Heart left ventricle (tissue), 16 donors: ENCODE results near the gene CDK6. TPM values are rescaled to one million over a fixed set of nuclear protein-coding genes. Genes with fewer than 3 reads are reported as not detected.

Source experiments
- ATAC-seq, 4 donors: fragments of 200-7000 bp; cut with Tn5 transposase; one replicate each; pipeline ENCODE4 v1.9.1; 2020 to 2022; ENCODE audit warnings: moderate library complexity in 4 of 4, mild to moderate bottlenecking in 3 of 4, moderate number of reproducible peaks in 1 of 4
- DNase-seq, 5 donors: peaks; one replicate each; pipeline ENCODE4 v3.0.0-alpha.2; 2020
- H3K27ac ChIP-seq, 12 donors: fragments of 200-600 bp; sonication (generic) in 4 of 12; one replicate each; pipeline versions ENCODE4 v1.5.0 to v1.8.0; 2016 to 2022; ENCODE audit warnings: mild to moderate bottlenecking in 2 of 12
- H3K27me3 ChIP-seq, 9 donors: fragments of 200-600 bp; sonication (generic) in 2 of 9; one replicate each; pipeline versions ENCODE4 v1.5.1 to v1.8.0; 2016 to 2022; ENCODE audit warnings: mild to moderate bottlenecking in 3 of 9
- H3K36me3 ChIP-seq, 9 donors: fragments of 200-600 bp; sonication (generic) in 2 of 9; one replicate each; pipeline versions ENCODE4 v1.5.0 to v1.8.0; 2018 to 2022; ENCODE audit warnings: mild to moderate bottlenecking in 2 of 9
- H3K4me1 ChIP-seq, 12 donors: fragments of 200-600 bp; sonication (generic) in 4 of 12; one replicate each; pipeline versions ENCODE4 v1.5.0 to v1.8.0; 2016 to 2022; ENCODE audit warnings: mild to moderate bottlenecking in 3 of 12
- H3K4me3 ChIP-seq, 12 donors: fragments of 200-600 bp; sonication (generic) in 4 of 12; one replicate each; pipeline versions ENCODE4 v1.5.0 to v1.8.0; 2017 to 2022; ENCODE audit warnings: mild to moderate bottlenecking in 9 of 12, moderate library complexity in 4 of 12
- H3K9me3 ChIP-seq, 12 donors: fragments of 200-600 bp; sonication (generic) in 4 of 12; one replicate each; pipeline versions ENCODE4 v1.5.0 to v1.8.0; 2016 to 2022; ENCODE audit warnings: mild to moderate bottlenecking in 1 of 12
- POLR2A ChIP-seq, 2 donors: fragments of 450-650 bp; IDR thresholded peaks; one replicate each; pipeline ENCODE4 v1.6.1; 2017; ENCODE audit warnings: antibody characterized with exemption in 2 of 2, mild to moderate bottlenecking in 2 of 2, moderate library complexity in 2 of 2
- WGBS, 4 donors: extraction: QIAGEN DNeasy Blood & Tissue Kit in 2 of 4; methylation state at CpG; one replicate each; pipeline versions ENCODE4 v1.1.5 to v1.1.7; 2013 to 2018; 5-methylcytosine and 5-hydroxymethylcytosine counted together
- intact Hi-C, 10 donors: fragments of 100-400 bp; cut with DNase I; formaldehyde crosslinking; loops; one replicate each; pipeline versions ENCODE4 v1.11.1 to v1.14.2; 2022
- polyA plus RNA-seq, 2 donors: library from polyadenylated mRNA; stranded (reverse); fragments of 200-250 nt; gene quantifications; one replicate each; pipeline ENCODE4 v1.2.3, GENCODE V29; 2013
- total RNA-seq, 9 donors: library from RNA; depleted of rRNA in 2 of 9; stranded (reverse); fragments of >200 nt in 2 of 9; fragmentation: NEBNext Ultra II Directional in 3 of 9; extraction: Animal tissue kit (Norgen Biotek cat#: 25700) in 3 of 9; gene quantifications; one replicate each; pipeline versions ENCODE4 v1.1.0 to v1.2.4, GENCODE V29; 2016 to 2023
- TF ChIP-seq, protein P1 (sequence below), 12 donors: fragments of 200-600 bp; sonication (generic) in 4 of 12; IDR thresholded peaks; one replicate each; pipeline versions ENCODE4 v1.5.0 to v1.8.0; 2018 to 2022; ENCODE audit warnings: antibody characterized with exemption in 12 of 12, mild to moderate bottlenecking in 5 of 12
- donor health status: ischemic (EF 13 %, LVEDD 7.1; RV severe dilation, severe dysfunction).
- donor health status: healthy with polysubstance abuse.
- donor health status: DM: no; HTN: yes; CAD: no.
- donor health status: DM: no; HTN: no; CAD: no.
- donor health status: ischemic (EF 25% LVEDD 6.9; RV normal size, moderate dysfunction).
- donor health status: ischemic (EF 25% LVEDD 5.7; RV mildly dilated, moderate dysfunction).
- donor health status: healthy.
- donor health status: DM: yes; HTN: yes; CAD: no.
- donor health status: ischemic (EF 35%, LVEDD 5.7; RV mildly dilated, moderate dysfunction).
- donor health status: nonischemic (EF 11% LVEDD 7.7; RV severe dilation, severe dysfunction).
- donor health status: DM: yes; HTN: yes; CAD: no.
- donor health status: PGD.
- donor health status: ischemic (EF 29% LVEDD 5.4; RV normal size, mild dysfunction).
- donor health status: nonischemic (EF 23%, LVEDD 6.1; RV moderate dilation, normal function).

Gene CDK6
- total and polyA plus RNA-seq, 11 donors, result 2.2 to 40.5 (median 18.7) TPM

DNA sequence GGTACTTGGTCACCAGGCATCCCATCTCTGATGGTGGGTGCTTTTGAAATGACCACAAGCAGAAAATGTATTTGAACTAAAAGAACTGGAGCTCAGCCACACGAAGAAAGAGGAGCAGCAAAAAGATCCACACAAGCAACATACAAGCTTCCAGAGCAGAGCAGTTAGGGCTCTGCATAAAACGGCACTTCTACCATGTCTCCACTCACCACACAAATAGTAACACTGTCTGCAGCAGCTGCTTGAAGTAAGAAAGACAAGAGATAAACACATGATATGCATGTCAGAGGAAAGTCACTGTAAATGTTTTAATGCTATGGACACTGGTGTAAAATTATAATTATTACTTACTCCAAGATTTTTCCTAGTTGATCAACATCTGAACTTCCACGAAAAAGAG is 213.7 kb downstream of the CDK6 start:
- H3K4me3 ChIP-seq, result no peak overlapping the region
- intact Hi-C loops, result loop anchor here (2.0 to 10.0 kb wide), 10 partner anchors 70 to 605 kb away; partner anchors contain the start of genes CDK6 (in 2 of the 10) and HEPACAM2 (in 1 of the 10)
- ATAC-seq (peak in 2 of 4 donors; percentile 24 to 50), DNase-seq (no peak)
- H3K9me3 ChIP-seq, result peaks cover 0 to 5% (median 0%) of the 10 kb centered on the region in 12 donors
- H3K27me3 ChIP-seq, result no peaks in the 10 kb centered on the region
- WGBS, 4 donors, result 48 to 67% (median 62%) methylated on average over 3 of the region's 3 CpGs
- no peak overlapping the region for H3K27ac ChIP-seq
- TF ChIP-seq, protein P1, sequence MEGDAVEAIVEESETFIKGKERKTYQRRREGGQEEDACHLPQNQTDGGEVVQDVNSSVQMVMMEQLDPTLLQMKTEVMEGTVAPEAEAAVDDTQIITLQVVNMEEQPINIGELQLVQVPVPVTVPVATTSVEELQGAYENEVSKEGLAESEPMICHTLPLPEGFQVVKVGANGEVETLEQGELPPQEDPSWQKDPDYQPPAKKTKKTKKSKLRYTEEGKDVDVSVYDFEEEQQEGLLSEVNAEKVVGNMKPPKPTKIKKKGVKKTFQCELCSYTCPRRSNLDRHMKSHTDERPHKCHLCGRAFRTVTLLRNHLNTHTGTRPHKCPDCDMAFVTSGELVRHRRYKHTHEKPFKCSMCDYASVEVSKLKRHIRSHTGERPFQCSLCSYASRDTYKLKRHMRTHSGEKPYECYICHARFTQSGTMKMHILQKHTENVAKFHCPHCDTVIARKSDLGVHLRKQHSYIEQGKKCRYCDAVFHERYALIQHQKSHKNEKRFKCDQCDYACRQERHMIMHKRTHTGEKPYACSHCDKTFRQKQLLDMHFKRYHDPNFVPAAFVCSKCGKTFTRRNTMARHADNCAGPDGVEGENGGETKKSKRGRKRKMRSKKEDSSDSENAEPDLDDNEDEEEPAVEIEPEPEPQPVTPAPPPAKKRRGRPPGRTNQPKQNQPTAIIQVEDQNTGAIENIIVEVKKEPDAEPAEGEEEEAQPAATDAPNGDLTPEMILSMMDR (IDR thresholded peaks at IDR 0.05), result no peak
- no peak for TF ChIP-seq POLR2A (IDR thresholded peaks at IDR 0.05)
- peaks cover 0 to 6% (median 3%) of the 10 kb centered on the region in 9 donors for H3K36me3 ChIP-seq
- peaks cover 0 to 36% (median 8%) of the 10 kb centered on the region in 12 donors for H3K4me1 ChIP-seq

DNA sequence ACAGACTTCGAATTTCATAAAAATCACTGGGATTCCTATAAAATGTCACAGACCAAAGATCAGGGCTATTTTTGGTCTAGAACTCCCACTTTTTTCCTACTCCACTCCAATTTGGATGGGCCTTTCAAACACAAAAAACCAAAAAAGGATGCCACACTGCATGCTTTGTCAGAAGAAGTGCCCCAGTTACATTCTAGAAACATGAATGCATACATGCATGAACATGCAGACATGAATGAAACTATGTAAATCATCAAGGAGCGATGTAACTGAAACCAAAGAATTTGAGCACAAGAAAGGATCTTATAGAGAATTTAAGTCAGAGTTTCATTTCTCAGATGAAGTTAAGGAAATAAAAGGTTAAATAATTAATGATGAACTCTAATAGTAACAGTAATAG is 214.3 kb downstream of the CDK6 start:
- Histone ChIP-seq H3K27me3 (no peaks in the 10 kb centered on the region), H3K9me3 (peaks cover 0 to 5% (median 0%) of the 10 kb centered on the region in 12 donors), H3K4me3 (no peak overlapping the region), H3K36me3 (peaks cover 0 to 12% (median 10%) of the 10 kb centered on the region in 9 donors), H3K27ac (peak overlapping the region in 2 of 12 donors; percentile 1 to 70), H3K4me1 (peaks cover 0 to 36% (median 8%) of the 10 kb centered on the region in 12 donors)
- DNase-seq (no peak), ATAC-seq (no peak)
- WGBS, 4 donors, result 74 to 84% (median 77%) methylated on average over 2 of the region's 2 CpGs
- intact Hi-C loops, result loop anchor here (2.0 to 10.0 kb wide), 10 partner anchors 70 to 605 kb away; partner anchors contain the start of genes CDK6 (in 2 of the 10) and HEPACAM2 (in 1 of the 10)
- no peak for TF ChIP-seq POLR2A (IDR thresholded peaks at IDR 0.05)
- TF ChIP-seq, protein P1 (IDR thresholded peaks at IDR 0.05), result no peak

DNA sequence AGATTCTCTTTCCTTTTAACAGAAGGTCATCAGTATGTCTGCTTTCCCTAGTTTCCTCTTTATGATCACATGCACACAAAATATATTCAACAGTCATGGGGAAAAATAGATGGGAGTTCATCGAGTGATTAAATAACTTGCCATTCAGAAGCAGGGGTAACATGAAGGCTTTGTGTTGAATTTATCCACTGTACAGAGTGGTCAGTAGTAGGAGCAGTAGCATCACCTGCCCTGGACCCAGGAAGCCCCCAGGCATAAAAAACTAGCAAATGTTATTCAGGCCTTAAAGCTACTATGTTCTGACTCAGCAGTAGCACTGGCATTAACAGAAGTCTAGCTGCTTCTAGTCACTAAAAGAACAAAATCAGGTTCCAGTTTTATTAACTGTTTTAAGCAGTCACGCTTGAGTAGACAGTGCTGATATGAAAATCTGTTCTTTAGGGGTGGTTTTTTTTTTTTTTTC is 214.8 kb downstream of the CDK6 start:
- DNase-seq, result no peak
- peak overlapping the region in 7 of 12 donors; percentile 1 to 70 (median 19) for H3K27ac ChIP-seq
- H3K27me3 ChIP-seq, result no peaks in the 10 kb centered on the region
- peak in 3 of 4 donors; percentile 18 to 44 (median 23) for ATAC-seq
- 60 to 74% (median 66%) methylated on average over 2 of the region's 2 CpGs for WGBS, 4 donors
- peaks cover 0 to 36% (median 8%) of the 10 kb centered on the region in 12 donors for H3K4me1 ChIP-seq
- peaks cover 0 to 17% (median 14%) of the 10 kb centered on the region in 9 donors for H3K36me3 ChIP-seq
- peaks cover 0 to 5% (median 0%) of the 10 kb centered on the region in 12 donors for H3K9me3 ChIP-seq
- TF ChIP-seq POLR2A (IDR thresholded peaks at IDR 0.05), result no peak
- TF ChIP-seq, protein P1 (IDR thresholded peaks at IDR 0.05), result no peak
- no peak overlapping the region for H3K4me3 ChIP-seq
- intact Hi-C loops, result loop anchor here (1.0 to 10.0 kb wide), 15 partner anchors 71 to 606 kb away; partner anchors contain the start of genes CDK6 (in 2 of the 10) and HEPACAM2 (in 1 of the 10)

DNA sequence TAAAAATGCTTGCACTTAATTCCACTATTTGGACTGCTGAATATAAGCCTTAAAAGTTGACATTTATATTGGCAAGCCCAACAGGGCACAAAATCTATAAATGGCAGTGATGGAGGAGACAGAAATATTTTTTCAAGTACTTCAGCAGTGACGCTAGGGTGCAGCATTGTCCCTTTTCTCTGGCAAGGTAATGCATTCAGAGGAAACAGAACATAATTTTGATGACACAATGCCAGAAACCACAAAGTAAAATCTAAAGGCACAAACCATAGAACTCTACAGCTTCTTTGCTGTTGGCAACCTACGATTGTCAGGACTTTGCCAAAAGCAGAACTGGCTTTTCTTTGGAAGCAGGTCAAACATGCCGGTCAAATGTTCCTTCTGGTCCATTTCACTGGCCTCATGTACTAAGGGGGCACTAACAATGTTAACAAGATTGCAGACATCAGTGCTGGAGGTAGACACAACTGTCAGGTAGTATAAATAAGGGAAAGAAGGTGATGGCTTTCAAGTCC is 215.3 kb downstream of the CDK6 start:
- Histone ChIP-seq H3K4me1 (peaks cover 0 to 31% (median 8%) of the 10 kb centered on the region in 12 donors), H3K9me3 (peaks cover 0 to 5% (median 0%) of the 10 kb centered on the region in 12 donors), H3K36me3 (peaks cover 0 to 22% (median 17%) of the 10 kb centered on the region in 9 donors), H3K27me3 (no peaks in the 10 kb centered on the region), H3K27ac (peak overlapping the region in 8 of 12 donors; percentile 1 to 70 (median 18)), H3K4me3 (no peak overlapping the region)
- intact Hi-C loops, result loop anchor here (1.0 to 10.0 kb wide), 14 partner anchors 71 to 606 kb away; partner anchors contain the start of genes CDK6 (in 2 of the 10) and HEPACAM2 (in 1 of the 10)
- ATAC-seq (peak; percentile 68 to 92 (median 86)), DNase-seq (peak in 4 of 5 donors; percentile 59 to 77 (median 70))
- TF ChIP-seq POLR2A (IDR thresholded peaks at IDR 0.05), result no peak
- TF ChIP-seq, protein P1 (IDR thresholded peaks at IDR 0.05), result peak; percentile 64 to 85 (median 80)
- WGBS, 4 donors, result 12 to 19% (median 13%) methylated on average over 3 of the region's 3 CpGs
